ENCODE results near the gene NUP210L. TPM values are rescaled to one million over a fixed set of nuclear protein-coding genes. Genes with fewer than 3 reads are reported as not detected.

The NUP210L gene
- total and polyA plus RNA-seq, 9 of the 15 experiments (the other 6 are each of a cell fraction or from before 2014, with no cell fraction given): 0.01 to 0.04 TPM; not detected in 7

DNA sequence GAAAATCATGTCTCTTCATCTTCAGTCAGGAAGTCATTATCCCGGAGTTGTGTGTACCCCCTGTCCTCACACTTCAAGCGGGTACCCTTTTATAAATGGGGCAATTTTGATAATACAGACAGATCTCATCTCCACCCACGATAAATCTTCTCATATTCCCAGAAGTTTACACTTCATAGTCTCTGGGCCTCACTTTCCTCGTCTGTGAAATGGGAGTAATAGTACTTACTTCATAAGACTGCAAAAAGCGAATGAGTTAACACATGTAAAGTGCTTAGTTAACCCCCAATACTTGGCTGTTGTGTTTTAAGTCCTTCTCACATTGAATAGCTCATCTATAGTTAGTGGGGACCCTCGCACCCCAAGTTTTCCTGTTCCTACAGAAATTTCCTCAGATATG lies 820 bp downstream of the NUP210L start (continued):
- TF ChIP-seq, protein P1, sequence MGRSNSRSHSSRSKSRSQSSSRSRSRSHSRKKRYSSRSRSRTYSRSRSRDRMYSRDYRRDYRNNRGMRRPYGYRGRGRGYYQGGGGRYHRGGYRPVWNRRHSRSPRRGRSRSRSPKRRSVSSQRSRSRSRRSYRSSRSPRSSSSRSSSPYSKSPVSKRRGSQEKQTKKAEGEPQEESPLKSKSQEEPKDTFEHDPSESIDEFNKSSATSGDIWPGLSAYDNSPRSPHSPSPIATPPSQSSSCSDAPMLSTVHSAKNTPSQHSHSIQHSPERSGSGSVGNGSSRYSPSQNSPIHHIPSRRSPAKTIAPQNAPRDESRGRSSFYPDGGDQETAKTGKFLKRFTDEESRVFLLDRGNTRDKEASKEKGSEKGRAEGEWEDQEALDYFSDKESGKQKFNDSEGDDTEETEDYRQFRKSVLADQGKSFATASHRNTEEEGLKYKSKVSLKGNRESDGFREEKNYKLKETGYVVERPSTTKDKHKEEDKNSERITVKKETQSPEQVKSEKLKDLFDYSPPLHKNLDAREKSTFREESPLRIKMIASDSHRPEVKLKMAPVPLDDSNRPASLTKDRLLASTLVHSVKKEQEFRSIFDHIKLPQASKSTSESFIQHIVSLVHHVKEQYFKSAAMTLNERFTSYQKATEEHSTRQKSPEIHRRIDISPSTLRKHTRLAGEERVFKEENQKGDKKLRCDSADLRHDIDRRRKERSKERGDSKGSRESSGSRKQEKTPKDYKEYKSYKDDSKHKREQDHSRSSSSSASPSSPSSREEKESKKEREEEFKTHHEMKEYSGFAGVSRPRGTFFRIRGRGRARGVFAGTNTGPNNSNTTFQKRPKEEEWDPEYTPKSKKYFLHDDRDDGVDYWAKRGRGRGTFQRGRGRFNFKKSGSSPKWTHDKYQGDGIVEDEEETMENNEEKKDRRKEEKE (IDR thresholded peaks at IDR 0.05; ENCODE audit: borderline replicate concordance in 1 of 2, control insufficient read depth in 1 of 2, low read depth in 2 of 2, low read length in 1 of 2): no peak
- TF ChIP-seq HDAC2 (IDR thresholded peaks at IDR 0.05) (peak; percentile 72; the same call in 1 of the 2 replicates), MED1 (CRISPR knock-in tag; IDR thresholded peaks at IDR 0.05; ENCODE audit: borderline replicate concordance) (no peak), KDM1A (IDR thresholded peaks at IDR 0.05) (peak; percentile 71 to 82), CBX3 (IDR thresholded peaks at IDR 0.05; ENCODE audit: borderline replicate concordance in 1 of 2, low read length in 2 of 2) (peak in 1 of 2 experiments; percentile 41; a peak in 1 of 3 replicates), FOS (IDR thresholded peaks at IDR 0.05; ENCODE audit: extremely low read depth, insufficient read length) (no peak), PHF20 (IDR thresholded peaks at IDR 0.05; ENCODE audit: partially characterized antibody) (peak; percentile 49), ZBTB7A (IDR thresholded peaks at IDR 0.05; ENCODE audit: borderline replicate concordance, control insufficient read depth, low read depth, low read length) (no peak), FOXA3 (CRISPR knock-in tag; conservative IDR thresholded peaks at IDR 0.05 in 1 of 2, IDR thresholded peaks at IDR 0.05 in 1 of 2) (peak in 1 of 2 experiments; percentile 36; a peak in 1 of 4 replicates), ADNP (tag; IDR thresholded peaks at IDR 0.05) (peak; percentile 88), CREB5 (CRISPR knock-in tag; IDR thresholded peaks at IDR 0.05) (no peak), CHD4 (IDR thresholded peaks at IDR 0.05; ENCODE audit: insufficient read depth, insufficient replicate concordance, low read depth, low read length, poor library complexity, severe bottlenecking) (peak; percentile 86)
- TF ChIP-seq, protein P2, sequence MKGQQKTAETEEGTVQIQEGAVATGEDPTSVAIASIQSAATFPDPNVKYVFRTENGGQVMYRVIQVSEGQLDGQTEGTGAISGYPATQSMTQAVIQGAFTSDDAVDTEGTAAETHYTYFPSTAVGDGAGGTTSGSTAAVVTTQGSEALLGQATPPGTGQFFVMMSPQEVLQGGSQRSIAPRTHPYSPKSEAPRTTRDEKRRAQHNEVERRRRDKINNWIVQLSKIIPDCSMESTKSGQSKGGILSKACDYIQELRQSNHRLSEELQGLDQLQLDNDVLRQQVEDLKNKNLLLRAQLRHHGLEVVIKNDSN (CRISPR knock-in tag; IDR thresholded peaks at IDR 0.05): no peak
- TF ChIP-seq, protein P3, sequence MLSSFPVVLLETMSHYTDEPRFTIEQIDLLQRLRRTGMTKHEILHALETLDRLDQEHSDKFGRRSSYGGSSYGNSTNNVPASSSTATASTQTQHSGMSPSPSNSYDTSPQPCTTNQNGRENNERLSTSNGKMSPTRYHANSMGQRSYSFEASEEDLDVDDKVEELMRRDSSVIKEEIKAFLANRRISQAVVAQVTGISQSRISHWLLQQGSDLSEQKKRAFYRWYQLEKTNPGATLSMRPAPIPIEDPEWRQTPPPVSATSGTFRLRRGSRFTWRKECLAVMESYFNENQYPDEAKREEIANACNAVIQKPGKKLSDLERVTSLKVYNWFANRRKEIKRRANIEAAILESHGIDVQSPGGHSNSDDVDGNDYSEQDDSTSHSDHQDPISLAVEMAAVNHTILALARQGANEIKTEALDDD (IDR thresholded peaks at IDR 0.05): no peak

Data from K562 (cell line).